Osteoblast (primary cell): ENCODE data around the gene MROH7. TPM values are rescaled to one million over a fixed set of nuclear protein-coding genes. Genes with fewer than 3 reads are reported as not detected.

Experiments used
- DNase-seq: peaks from one replicate; pipeline ENCODE4 v3.0.0; 2011; ENCODE audit warnings: low spot score, mixed read lengths; ENCODE audit not compliant: insufficient read length; ENCODE audit errors: missing footprints
- H2AFZ ChIP-seq: 2 replicates; pipeline ENCODE4 v1.6.0; 2011; ENCODE audit warnings: mild to moderate bottlenecking, low read length
- H3K27ac ChIP-seq: 2 replicates; pipeline ENCODE4 v1.5.1; 2011; ENCODE audit warnings: mild to moderate bottlenecking, low read depth, low read length, moderate library complexity
- H3K27me3 ChIP-seq: 2 replicates; pipeline ENCODE4 v1.6.0; 2012; ENCODE audit warnings: mild to moderate bottlenecking, control low read depth, inconsistent platforms, low read length, moderate library complexity; ENCODE audit not compliant: insufficient read depth
- H3K36me3 ChIP-seq: 2 replicates; pipeline ENCODE4 v1.5.1; 2011; ENCODE audit warnings: mild to moderate bottlenecking, low read length, control low read depth, moderate library complexity; ENCODE audit not compliant: insufficient read depth
- H3K4me1 ChIP-seq: 2 replicates; pipeline ENCODE4 v1.5.1; 2011; ENCODE audit warnings: mild to moderate bottlenecking, low read length, control low read depth, moderate library complexity; ENCODE audit not compliant: insufficient read depth
- H3K4me2 ChIP-seq: 2 replicates; pipeline ENCODE4 v1.6.0; 2011; ENCODE audit warnings: mild to moderate bottlenecking, low read length; ENCODE audit not compliant: insufficient read depth
- H3K4me3 ChIP-seq: fragments of 200-600 bp; sonication (generic); 3 replicates; pipeline ENCODE4 v1.5.1; 2012; ENCODE audit warnings: mild to moderate bottlenecking, low read length, inconsistent platforms; ENCODE audit not compliant: insufficient read depth
- H3K79me2 ChIP-seq: 2 replicates; pipeline ENCODE4 v1.6.0; 2012; ENCODE audit warnings: mild to moderate bottlenecking, low read length, control low read depth, inconsistent platforms; ENCODE audit not compliant: insufficient read depth
- H3K9me3 ChIP-seq: 2 replicates; pipeline ENCODE4 v1.5.1; 2011; ENCODE audit warnings: low read depth, low read length, control low read depth
- H4K20me1 ChIP-seq: 2 replicates; pipeline ENCODE4 v1.6.0; 2012; ENCODE audit warnings: mild to moderate bottlenecking, low read length, control low read depth; ENCODE audit not compliant: insufficient read depth
- total RNA-seq: library from RNA; depleted of rRNA; stranded (reverse); fragments of >200 nt; gene quantifications from 2 replicates; pipeline ENCODE4 v1.2.3, GENCODE V29; 2012
- TF ChIP-seq, protein P1 (sequence below): IDR thresholded peaks from 2 replicates; pipeline ENCODE4 v1.5.1; 2011; ENCODE audit warnings: mild to moderate bottlenecking, low read depth, low read length, moderate library complexity; ENCODE audit errors: extremely low read depth

MROH7 gene
- 0.36 and 0.59 TPM in 2 replicates for total RNA-seq

GRCh38 chr1:54640863-54641836, at the start of gene MROH7:
Gene MROH7, plus strand, starts transcription at chr1:54641786. Its CDS starts 11,141 bp downstream, at chr1:54652927.
- Histone ChIP-seq H3K27ac (no peak within 1 kb of the TSS), H3K4me1 (peaks cover 2% of the 10 kb centered on the region), H3K4me3 (no peak within 1 kb of the TSS), H3K79me2 (no peaks in the 10 kb centered on the region), H3K27me3 (peaks cover 16% of the 10 kb centered on the region), H3K4me2 (no peak within 1 kb of the TSS), H3K36me3 (no peaks in the 10 kb centered on the region), H3K9me3 (peaks cover 5% of the 10 kb centered on the region), H4K20me1 (no peaks in the 10 kb centered on the region), H2AFZ (no peak within 1 kb of the TSS)
- TF ChIP-seq, protein P1, sequence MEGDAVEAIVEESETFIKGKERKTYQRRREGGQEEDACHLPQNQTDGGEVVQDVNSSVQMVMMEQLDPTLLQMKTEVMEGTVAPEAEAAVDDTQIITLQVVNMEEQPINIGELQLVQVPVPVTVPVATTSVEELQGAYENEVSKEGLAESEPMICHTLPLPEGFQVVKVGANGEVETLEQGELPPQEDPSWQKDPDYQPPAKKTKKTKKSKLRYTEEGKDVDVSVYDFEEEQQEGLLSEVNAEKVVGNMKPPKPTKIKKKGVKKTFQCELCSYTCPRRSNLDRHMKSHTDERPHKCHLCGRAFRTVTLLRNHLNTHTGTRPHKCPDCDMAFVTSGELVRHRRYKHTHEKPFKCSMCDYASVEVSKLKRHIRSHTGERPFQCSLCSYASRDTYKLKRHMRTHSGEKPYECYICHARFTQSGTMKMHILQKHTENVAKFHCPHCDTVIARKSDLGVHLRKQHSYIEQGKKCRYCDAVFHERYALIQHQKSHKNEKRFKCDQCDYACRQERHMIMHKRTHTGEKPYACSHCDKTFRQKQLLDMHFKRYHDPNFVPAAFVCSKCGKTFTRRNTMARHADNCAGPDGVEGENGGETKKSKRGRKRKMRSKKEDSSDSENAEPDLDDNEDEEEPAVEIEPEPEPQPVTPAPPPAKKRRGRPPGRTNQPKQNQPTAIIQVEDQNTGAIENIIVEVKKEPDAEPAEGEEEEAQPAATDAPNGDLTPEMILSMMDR: no peak
- peak; percentile 19 for DNase-seq

DNA sequence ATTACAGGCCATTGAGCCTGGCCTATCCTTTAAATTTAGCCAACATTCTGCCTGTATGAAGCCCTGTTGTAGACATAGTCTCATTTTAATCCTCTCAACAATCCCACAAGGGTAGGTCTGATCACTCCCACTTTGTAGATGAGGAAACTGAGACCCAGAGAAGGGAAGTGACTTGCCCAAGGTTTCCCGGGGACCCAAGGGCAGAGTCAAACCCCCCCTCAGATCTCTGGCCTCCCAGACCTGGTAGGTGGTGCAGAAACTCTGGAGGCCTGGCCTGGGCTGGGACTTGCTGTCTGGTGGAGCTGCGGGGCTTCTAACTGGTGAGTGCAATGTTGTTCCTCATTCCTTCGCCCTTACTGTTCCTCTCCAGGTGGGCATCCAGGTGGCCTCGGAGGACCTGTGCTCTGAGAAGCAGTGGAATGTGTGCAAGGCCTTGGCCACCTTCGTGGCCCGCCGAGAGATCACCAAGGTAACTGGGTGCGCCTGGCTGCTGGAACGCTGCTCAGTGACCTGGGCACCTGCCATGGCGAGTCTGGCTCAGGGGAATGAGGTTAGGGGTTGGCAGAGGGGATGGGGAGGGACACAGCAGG, 47.9 kb upstream of the MROH7 start:
- H3K79me2 ChIP-seq: no peaks in the 10 kb centered on the region
- H4K20me1 ChIP-seq: no peaks in the 10 kb centered on the region
- H3K4me3 ChIP-seq: no peak overlapping the region
- no peak overlapping the region for H3K27ac ChIP-seq
- H3K27me3 ChIP-seq: no peaks in the 10 kb centered on the region
- TF ChIP-seq, protein P1: no peak
- no peaks in the 10 kb centered on the region for H3K9me3 ChIP-seq
- H3K36me3 ChIP-seq: no peaks in the 10 kb centered on the region
- no peak overlapping the region for H3K4me2 ChIP-seq
- no peak overlapping the region for H2AFZ ChIP-seq
- peak; percentile 53 for DNase-seq
- H3K4me1 ChIP-seq: peaks cover 6% of the 10 kb centered on the region

DNA sequence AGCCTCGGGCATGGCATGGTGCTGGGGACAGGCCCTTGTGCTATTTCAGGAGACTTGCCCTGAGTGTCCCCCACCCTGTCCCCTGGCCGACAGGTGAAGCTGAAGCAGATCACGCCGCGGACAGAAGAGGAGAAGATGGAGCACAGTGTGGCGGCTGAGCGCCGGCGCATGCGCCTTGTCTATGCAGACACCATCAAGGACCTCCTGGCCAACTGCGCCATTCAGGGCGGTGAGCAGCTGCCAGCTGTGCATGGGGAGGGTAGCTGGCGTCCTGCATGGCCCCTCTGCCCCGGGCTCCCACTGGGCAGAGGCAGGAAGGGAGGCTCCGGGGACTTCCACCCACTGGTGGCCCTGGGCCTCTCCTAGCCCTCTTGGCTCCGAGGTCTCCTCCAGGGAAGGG, 47.1 kb upstream of the MROH7 start:
- Histone ChIP-seq H3K4me3 (no peak overlapping the region), H2AFZ (no peak overlapping the region), H4K20me1 (no peaks in the 10 kb centered on the region), H3K4me2 (no peak overlapping the region), H3K36me3 (no peaks in the 10 kb centered on the region), H3K79me2 (no peaks in the 10 kb centered on the region), H3K27me3 (no peaks in the 10 kb centered on the region), H3K9me3 (no peaks in the 10 kb centered on the region), H3K27ac (no peak overlapping the region), H3K4me1 (peaks cover 6% of the 10 kb centered on the region)
- TF ChIP-seq, protein P1: no peak
- DNase-seq: no peak

DNA sequence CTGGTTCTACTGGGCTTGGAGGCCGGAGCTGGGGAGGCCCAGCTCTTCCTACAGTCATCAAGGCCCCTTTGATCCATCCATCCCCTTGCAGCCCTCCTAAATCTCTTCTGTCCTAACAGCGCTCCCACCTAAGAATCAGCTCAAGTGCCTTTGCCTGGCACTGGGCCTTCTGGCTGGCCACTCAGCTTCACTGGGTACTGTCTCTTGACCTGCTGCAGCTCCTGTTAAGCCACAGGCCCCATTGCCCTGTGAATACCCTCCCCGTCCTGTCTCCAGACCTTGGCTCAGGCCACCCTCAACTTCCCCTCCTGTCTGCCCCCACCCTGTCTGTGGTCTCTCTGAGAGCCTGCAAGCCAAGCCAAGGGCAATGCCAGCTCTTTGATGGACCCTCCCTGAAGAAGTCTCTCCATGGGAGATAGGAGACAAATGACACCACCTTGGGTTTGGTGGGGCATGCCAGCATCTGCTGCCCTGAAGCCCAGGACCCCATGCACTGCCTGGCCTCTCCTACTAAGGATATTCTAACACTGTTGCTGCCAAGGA, 45.6 kb upstream of the MROH7 start:
- Histone ChIP-seq H3K36me3 (no peaks in the 10 kb centered on the region), H2AFZ (no peak overlapping the region), H3K4me2 (no peak overlapping the region), H3K27me3 (no peaks in the 10 kb centered on the region), H3K79me2 (no peaks in the 10 kb centered on the region), H4K20me1 (no peaks in the 10 kb centered on the region), H3K9me3 (no peaks in the 10 kb centered on the region), H3K4me1 (peaks cover 4% of the 10 kb centered on the region), H3K4me3 (no peak overlapping the region), H3K27ac (no peak overlapping the region)
- TF ChIP-seq, protein P1: no peak
- peak; percentile 57 for DNase-seq
